GM20000 (cell line): ENCODE data around the gene GADL1.

Experiments
- DNase-seq: peaks from one replicate; pipeline ENCODE4 v3.0.0; 2012; ENCODE audit warnings: low spot score
- TF ChIP-seq, protein P1 (sequence below): IDR thresholded peaks from 2 replicates; pipeline ENCODE4 v1.5.1; 2012; ENCODE audit warnings: mild to moderate bottlenecking, control low read depth; ENCODE audit errors: extremely low read depth, missing control alignments

The GADL1 gene

DNA sequence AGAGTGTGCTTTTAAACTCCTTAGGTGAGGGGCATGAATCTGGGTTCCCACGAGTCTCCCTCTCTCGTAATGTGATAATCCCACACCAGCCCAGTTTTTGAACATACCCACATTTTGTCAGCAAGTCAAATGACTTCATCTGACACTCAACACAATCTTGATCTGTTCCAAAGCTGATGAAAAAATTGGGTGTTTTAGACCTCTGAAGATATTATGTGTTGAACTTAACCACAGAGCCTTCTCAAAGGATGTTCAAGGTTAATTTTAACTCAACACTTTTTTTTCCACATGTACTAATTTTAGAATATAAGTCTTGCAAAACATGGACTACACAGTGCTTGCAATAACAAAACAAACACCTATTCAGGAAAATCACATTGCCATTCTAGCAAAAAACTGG, 164.9 kb downstream of the GADL1 start:
- no peak for DNase-seq

DNA sequence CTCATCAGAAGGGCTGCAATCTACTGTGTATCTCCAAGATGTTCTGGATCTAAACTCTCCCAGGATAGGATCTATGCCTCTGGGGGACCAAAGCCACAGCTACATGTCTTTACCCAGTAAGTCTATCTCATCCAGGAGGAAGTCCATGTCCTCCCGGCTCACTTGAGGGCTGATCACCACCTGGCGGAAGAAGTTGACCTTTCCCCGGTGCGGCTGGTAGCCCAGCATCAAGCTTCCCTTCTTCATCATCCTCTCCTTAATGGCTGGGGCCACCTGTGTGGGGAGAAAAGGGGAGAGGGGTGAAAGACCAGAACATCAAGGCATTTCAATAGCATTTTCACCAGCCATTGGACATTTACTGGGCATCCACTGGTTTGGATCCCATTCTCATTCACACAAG, 166.3 kb downstream of the GADL1 start:
- TF ChIP-seq, protein P1, sequence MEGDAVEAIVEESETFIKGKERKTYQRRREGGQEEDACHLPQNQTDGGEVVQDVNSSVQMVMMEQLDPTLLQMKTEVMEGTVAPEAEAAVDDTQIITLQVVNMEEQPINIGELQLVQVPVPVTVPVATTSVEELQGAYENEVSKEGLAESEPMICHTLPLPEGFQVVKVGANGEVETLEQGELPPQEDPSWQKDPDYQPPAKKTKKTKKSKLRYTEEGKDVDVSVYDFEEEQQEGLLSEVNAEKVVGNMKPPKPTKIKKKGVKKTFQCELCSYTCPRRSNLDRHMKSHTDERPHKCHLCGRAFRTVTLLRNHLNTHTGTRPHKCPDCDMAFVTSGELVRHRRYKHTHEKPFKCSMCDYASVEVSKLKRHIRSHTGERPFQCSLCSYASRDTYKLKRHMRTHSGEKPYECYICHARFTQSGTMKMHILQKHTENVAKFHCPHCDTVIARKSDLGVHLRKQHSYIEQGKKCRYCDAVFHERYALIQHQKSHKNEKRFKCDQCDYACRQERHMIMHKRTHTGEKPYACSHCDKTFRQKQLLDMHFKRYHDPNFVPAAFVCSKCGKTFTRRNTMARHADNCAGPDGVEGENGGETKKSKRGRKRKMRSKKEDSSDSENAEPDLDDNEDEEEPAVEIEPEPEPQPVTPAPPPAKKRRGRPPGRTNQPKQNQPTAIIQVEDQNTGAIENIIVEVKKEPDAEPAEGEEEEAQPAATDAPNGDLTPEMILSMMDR = no peak
- DNase-seq = no peak

More for the DNA sequence above, 164.9 kb downstream of the GADL1 start:
- TF ChIP-seq, protein P1 = no peak

DNA sequence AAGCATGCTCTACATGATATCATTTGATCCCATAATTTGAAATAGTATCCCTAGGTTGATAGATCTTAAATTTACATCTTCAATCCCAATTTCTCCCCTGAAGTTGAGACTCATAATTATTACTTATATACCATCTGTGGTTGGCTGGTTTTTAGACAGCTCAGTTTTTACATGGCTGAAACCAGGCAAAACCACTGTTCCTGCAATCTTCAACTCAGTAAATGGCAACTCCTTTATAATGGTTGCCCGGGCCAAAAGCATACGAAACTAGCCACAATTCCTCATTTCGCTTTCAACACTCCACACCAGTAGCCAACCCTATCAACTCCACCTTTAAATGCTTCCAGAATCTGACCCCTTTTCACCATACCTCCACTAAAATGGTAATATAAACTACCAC, 169.6 kb downstream of the GADL1 start:
- no peak for DNase-seq
- TF ChIP-seq, protein P1 = no peak

DNA sequence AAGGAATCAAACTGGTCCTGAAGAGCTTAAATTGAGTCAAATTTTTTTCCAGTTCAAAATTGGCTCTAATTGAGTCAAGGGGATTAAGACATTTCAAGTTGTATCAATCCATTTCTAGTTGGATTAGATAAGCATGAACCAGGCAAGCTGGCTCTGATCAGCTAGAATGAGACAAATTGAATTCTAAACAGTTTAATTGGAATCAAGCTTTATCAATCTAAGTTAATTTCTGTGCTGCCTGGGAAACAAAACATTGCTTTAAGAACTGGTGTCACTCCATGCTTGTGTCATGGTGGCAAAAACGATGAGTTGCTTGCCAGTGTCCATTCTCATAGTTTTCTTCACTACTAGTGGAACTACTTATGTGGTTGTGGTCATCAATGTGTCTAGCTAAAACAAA, 171.2 kb downstream of the GADL1 start:
- TF ChIP-seq, protein P1 = no peak
- no peak for DNase-seq

DNA sequence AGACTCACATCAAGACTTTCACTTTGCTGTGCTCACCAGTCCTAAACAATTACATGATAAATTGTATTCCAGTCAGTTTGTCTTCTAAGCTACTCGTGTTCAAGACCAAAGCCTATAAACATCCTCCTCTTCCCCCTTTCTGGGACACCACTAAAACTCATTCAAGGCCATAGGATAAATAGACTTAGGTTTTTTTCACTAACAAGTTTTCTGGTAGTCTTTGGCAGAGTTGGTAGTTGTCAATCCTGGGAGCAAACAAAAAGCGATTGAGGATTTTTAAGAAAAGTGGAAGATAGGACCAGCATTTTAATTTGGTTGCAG, 173.2 kb downstream of the GADL1 start:
- no peak for DNase-seq
- TF ChIP-seq, protein P1 = no peak

DNA sequence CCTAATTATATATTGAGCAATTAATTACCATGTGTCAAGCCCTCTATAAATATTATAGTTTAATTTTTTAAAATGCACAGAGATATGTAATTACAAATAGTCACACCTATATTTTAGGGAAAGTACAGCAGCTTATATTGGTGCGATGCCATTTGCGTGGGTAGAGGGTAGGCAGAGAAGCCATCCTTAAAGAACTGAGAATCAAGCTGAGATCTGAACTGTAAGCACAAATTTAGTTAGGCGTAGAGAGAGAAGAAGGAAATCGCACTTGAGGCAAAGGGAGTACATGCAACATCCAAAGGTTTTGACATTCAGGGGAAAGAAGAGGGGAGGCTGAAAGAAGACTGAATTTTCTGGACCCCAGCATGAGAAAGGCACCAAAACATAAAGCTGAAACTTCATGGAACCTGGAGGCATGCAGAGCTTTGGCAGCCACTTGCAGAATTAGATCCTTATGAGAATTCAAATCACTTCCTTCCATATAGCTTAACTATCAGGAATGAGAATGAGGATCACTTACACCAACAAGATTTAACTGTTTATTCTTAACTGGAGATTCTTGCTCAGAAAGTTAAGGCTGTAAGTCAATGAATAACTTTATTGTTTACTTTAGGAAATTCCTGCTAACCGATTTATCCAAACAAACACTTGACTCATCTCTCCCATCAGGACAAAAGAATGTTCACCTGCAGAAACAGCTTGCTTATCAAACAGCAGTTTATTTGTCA, 173.7 kb downstream of the GADL1 start:
- TF ChIP-seq, protein P1 = no peak
- DNase-seq = no peak

DNA sequence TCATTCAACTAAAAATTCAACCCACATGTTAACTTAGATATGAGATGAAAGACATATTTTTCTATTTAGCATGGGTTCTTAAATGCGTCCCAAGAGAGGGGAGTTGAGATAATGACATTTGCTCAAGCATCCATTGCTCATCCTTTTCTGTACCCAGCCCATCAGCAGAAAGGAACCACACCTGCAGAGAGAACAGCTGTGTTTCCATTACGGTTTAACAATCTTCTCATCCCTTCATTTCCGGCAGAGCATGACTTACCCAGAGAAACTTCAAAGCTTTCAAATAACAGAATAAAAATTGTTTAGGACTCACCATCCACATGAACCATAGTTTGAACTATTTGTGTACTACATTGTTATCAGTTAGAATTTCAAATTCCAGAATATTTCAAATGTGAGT, 174.9 kb downstream of the GADL1 start:
- TF ChIP-seq, protein P1 = no peak
- DNase-seq = no peak
